NCI-H2171 treated with DMSO at 0.1 percent for 48 hours (cell line): Measurements from ENCODE around the gene FHL2.

Source experiments
- DNase-seq: peaks from one replicate; lab custom pipeline; 2025; lab: John Stamatoyannopoulos, UW

Gene FHL2

GRCh38 chr2:105422801-105423200 is 23.9 kb upstream of the FHL2 start:
- no peak for DNase-seq

- DNase-seq, result no peak
Measured at GRCh38 chr2:105421053-105421452, 22.2 kb upstream of the FHL2 start.

DNA sequence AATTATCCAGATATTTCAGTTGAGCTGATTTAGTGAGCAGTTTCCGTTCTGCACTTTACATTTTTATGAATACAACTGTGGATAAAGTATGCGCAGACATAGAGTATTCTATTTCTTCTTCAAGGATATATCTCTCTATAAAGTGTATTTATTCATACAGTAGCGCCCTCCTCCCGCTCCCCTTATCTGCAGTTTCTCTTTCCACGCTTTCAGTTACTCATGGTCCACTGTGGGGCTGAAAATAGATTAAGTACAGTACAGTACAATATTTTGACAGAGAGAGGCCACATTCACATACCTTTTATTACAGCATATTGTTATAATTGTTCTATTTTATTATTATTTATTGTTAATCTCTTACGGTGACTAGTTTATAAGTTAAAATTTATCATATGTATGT is 19.7 kb upstream of the FHL2 start:
- DNase-seq, result no peak

DNA sequence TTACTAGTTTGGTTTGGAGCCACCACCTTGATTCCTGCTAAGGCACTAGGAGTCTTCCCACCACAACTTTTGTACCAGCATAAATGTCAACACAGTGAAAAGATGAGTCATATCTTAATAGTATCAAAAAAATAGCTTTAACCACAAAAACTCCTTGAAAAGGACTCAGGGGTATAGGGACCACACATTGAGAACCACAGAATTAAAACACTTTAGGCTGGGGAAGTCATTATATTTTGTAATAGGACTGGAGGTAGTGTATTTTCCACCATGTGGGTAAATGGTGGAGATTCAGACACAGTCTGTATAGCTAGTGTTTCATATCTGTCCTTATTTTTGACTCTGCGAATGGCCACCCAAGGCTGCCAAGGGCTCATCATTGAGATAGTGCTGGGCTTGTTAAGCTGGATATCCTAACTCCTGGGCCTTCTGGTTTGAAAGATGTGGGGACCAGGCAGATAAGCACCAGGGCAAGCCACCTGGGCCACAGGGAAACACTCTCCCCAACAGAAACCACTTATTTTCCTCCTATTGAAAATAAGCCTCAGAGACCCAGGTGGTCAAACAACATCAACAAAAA is 19.1 kb upstream of the FHL2 start:
- no peak for DNase-seq

GRCh38 chr2:105416156-105416555 is 17.3 kb upstream of the FHL2 start:
- no peak for DNase-seq

- no peak for DNase-seq
Measured at GRCh38 chr2:105415007-105415406, 16.2 kb upstream of the FHL2 start.

DNA sequence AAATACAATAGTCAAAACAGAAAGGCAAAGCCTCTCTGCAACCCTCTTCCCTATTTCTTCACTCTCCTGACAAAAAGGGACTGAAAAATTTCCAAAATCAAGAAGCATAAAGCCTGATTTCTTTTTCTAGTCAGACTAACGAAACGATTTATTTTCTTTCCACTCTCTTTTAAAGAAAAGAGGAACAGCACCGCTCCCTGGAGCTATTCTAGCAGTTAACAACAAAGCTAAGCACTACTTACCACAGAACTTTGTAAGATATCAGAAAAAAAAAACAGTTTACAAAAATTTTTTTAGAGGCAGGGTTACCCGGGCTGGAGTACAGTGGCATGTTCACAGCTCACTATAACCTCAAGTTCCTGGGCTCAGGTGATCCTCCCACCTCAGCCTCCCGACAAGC is 14.4 kb upstream of the FHL2 start:
- no peak for DNase-seq

DNA sequence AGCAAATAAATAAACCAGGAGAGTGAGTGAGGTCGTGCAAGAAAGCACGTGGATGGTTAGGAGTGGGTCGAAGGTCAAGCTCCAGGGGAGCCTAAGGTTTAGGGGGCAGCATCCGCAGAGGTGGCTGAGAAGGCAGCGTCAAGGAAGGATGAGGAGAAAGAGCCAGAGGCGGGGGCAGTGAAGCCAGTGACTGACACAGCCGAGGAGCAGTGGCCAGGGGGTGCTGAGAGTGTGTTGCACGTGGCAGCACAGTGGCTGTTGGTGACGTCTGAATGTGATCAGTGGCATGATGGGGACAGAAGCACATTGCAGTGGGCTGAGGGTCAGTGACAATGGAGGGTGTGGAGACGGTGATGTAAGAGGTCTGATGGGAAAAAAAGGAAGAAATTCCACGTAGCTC is 13.7 kb upstream of the FHL2 start:
- DNase-seq, result no peak

- DNase-seq, result no peak
Measured at GRCh38 chr2:105411720-105412407, 13.0 kb upstream of the FHL2 start.

- DNase-seq, result no peak
Measured at GRCh38 chr2:105410554-105410953, 11.7 kb upstream of the FHL2 start.

GRCh38 chr2:105409717-105410116 is 10.9 kb upstream of the FHL2 start:
- no peak for DNase-seq

DNA sequence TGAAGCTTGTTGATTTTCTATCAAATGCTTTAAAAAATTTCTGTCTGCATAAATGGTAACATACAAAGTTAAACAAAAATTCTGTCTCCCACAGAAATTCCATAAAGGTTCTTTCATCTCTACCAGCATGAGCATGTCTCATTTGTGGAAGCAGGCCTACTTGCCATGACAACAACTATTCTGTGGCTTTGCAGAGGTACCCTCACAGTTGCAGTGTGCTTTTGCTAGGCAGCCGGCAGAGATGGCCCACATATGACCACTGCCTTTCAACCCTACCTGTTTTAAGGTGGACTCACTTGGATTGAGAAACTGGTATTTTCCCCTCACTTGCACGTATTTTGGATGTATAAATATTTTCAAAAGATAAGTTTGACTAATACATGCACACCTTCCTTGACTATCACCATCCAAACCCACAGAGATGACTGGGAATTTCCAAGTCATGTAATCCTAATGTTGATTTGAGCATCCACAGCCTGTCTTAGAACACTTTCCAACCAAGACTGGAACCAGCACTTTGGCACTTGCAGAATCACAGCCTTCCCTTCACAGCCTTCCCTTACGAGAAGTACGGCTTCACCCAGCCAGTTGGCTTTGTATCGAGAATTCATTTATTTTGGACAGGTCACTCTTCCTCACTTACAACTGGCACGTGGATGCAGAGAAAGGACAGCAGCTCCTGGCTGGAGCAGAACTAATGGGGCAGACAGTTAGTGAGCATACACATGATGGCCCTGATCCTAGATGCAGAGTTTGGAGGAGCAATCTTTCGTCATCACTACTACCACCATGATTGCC is 9.3 kb upstream of the FHL2 start:
- no peak for DNase-seq

DNA sequence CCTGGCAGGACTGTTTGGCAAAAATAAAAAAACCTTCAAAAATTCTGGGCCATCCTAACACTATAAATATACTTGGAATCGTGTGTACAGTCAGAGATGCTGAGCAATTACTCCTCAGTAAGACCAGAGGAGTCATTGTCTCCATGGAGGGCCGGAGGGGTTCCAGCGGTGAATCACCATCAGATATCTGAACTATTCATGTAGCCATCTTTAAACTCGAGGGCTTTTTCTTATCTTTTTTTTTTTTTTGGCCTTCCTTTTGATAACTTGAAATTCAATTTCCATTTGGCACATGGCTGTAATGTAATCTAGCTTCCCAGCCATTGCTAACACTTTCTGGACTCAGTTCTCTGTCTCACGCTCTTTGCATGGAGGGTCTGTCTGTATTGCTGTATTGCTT is 7.4 kb upstream of the FHL2 start:
- no peak for DNase-seq

GRCh38 chr2:105405291-105405690 is 6.4 kb upstream of the FHL2 start:
- no peak for DNase-seq

- no peak for DNase-seq
Measured at GRCh38 chr2:105404736-105405135, 5.9 kb upstream of the FHL2 start.

DNA sequence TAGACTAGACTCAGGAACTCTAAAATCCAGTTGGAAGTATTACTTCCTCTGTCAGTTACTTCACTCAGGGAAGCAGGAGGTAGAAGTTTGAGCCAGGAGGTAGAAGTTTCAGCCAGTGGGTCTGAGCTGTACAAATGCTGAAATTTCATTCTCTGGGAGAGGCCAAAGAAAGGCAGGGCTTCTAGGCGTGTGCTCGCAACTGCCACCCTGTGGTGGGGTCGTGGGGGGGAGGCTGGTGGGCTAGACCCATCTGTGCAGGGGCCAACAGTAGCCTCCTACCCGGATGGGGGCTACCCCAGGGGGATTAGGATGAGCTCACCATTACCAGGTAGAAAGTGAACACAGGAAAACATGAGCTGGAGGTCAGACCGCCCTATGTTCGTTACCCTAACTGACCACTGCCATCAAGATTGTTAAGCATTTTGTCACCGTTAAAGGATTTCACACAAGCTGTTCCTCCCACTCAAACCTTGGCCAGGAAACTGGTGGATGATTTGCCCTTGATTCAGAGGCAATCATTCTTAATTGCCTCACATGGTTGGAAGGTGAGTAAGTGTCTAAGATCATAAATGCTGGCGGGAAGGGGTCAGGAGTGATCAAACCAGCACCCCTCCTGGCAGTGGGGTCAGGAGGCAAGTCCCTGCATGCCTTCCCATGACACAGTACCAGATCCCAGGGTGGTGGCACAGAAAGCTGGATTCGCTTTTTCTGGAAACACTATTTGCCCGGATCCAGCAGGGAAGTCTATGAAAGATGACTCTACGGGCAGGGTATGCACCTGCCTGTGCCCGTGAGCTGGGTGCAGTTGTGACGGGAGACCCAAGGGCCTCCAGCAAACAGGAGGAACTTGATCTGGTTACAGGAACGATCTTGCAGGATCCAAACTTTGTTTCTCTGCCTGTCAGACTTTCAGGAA is 5.2 kb upstream of the FHL2 start:
- no peak for DNase-seq

DNA sequence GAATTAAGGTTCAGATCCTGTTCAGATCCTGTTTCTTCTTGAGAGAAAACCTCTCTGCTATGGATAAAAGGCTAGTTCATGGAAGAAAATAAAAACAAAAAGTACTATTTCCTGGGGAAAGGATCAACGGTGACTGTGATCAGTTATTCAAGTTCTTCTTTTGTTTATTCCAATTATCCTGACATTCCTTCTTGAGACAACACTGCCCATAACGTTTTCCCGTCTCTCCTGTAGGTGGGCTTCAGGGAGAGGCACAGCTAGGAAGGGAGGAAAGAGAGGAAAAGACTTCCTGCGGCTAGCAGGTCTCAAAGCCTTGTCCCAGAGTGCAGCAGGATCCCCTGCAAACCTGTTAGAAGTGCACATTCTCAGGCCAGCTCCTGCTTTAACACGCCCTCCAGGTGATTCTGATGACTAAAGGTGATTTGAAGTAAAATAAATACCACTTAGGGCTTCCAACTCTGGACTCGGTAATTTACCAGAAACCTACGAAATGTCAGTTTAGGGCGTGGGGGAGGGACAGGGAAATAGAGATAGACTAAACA is 4.5 kb upstream of the FHL2 start:
- DNase-seq, result no peak

GRCh38 chr2:105402809-105403208 is 4.0 kb upstream of the FHL2 start:
- no peak for DNase-seq

DNA sequence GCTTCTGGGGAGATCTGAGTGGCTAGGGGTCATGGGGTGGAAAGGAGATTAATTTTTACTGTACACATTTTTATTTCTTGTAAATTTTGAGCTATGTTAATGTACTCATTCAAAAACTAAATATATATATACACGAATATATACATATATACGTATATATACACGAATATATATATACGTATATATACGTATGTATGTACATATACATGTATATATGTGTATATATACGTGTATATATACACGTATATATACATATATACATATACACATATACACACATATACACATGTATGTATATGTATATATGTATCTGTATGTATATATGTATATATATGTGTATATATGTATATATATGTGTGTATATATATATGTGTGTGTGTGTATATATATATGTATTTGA is 3.0 kb upstream of the FHL2 start:
- DNase-seq, result no peak

DNA sequence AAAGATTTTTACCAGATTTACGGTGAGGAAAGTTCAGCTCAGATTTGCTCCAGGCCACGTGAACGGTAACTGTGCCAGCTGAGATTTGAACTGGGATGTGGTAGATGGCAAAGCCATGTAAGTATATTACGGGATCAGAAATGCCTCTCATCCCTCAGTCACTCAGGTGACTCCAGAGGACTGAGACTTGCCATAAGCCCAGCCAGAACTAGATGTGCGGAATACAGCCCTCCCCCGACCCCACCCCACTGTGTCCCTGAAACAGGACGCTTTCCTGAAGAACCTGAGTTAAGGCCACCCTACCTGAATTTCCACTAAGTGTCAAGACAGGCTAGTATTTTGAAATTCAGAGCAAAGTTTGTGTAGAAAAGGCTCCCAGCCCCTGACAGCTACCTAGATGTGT is 1.3 kb upstream of the FHL2 start:
- DNase-seq, result no peak

DNA sequence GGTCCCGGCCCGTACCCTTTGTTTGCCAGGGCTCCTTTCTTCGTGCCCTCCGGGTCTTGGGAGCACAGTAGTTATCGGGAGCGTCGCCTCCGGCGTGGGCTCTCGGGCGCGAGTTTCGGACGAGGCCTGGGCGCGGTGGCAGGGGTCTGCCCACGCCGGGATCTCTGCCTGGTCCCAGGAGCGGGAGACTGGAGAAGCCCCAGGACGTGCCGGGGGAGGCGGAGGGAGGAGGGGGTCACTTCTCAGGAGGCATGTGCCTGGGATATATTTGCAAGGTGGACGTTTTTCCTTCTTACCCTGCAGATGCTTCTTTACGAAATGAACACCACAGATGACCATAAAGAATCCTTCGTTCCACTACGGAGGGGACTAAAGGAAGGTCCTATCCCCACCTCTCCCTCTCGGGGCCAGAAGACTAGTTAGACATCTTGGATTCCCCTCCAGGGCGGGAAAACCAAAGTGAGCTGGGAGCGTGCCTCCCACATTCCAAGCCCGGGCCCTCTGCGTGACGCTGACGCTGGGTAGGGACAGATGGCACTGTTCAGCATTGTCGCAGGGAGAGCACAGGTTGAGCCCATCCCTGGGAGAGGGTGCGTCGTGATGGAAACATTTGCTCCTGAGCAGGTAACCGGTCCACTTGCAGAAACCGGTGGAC is 483 bp upstream of the FHL2 start:
- DNase-seq, result no peak

DNA sequence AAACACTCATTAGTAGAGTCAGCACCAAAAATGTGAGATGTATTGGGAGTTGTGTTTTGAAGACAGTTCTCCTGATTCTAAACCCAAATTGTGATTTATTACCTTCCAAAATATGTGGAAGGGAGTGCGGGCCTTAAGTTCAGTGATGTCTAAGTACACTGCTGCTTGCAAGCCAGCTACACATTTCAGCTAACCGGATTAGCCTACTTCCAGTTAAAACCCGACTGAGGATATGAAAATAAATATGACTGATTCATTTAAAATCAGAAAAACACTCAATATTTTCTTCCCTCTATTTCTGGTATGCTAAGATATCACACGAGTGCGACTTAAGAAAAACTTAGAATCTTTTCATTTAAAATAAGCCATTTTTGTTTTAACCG is 907 bp downstream of the FHL2 start:
- peak; percentile 35 for DNase-seq
